Neutrophil (primary cell): ENCODE results near the gene FRMD5.

Experiments
- H3K27ac ChIP-seq: fragments of 200-600 bp; sonication (generic); 2 replicates; pipeline ENCODE4 v1.5.1; 2016; ENCODE audit warnings: mild to moderate bottlenecking, moderate library complexity
- H3K27me3 ChIP-seq: fragments of 200-600 bp; sonication (generic); 2 replicates; pipeline ENCODE4 v1.6.0; 2016; ENCODE audit warnings: mild to moderate bottlenecking
- H3K36me3 ChIP-seq: fragments of 200-600 bp; sonication (generic); 2 replicates; pipeline ENCODE4 v1.5.1; 2017
- H3K4me1 ChIP-seq, 2 experiments: fragments of 200-600 bp in 1 of 2; sonication (generic) in 1 of 2; 1 replicate in 1 of 2; 2 replicates in 1 of 2; pipeline versions ENCODE4 v1.5.1 to v1.6.1; 2013 to 2016; ENCODE audit warnings: low read depth in 1 of 2, low read length in 1 of 2, mild to moderate bottlenecking in 1 of 2, moderate library complexity in 1 of 2; ENCODE audit not compliant: control insufficient read depth in 1 of 2, insufficient read depth in 1 of 2
- H3K4me3 ChIP-seq, 2 experiments: fragments of 200-600 bp in 1 of 2; sonication (generic) in 1 of 2; 1 replicate in 1 of 2; 2 replicates in 1 of 2; pipeline ENCODE4 v1.5.1; 2013 to 2016; ENCODE audit warnings: low read depth in 1 of 2, low read length in 1 of 2, mild to moderate bottlenecking in 1 of 2, moderate library complexity in 1 of 2
- H3K9me3 ChIP-seq: fragments of 200-600 bp; sonication (generic); 2 replicates; pipeline ENCODE4 v1.5.1; 2016
- TF ChIP-seq, protein P1 (sequence below): fragments of 200-600 bp; sonication (generic); IDR thresholded peaks from 2 replicates; pipeline ENCODE4 v1.5.1; 2016; ENCODE audit warnings: antibody characterized with exemption

FRMD5 gene

DNA sequence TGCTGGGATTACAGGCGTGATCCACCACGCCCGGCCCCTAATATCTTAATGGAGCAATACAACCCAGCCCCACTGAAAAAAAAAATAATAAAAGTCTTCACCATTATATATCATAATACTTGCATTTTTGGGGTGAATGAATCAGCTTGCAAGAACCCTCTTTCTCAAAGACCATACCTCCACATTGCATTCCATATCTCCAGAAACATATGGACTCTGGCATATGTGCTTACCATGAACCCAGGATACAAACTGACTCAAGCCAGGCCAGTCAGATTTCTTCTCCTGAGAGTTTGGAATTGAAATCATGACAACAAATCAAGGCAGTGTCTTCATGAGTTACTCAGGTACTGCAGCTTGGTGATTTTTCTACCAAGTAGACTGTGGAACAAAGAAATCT lies 101.2 kb downstream of the FRMD5 start:
- H3K36me3 ChIP-seq: no peaks in the 10 kb centered on the region
- no peaks in the 10 kb centered on the region for H3K9me3 ChIP-seq
- no peaks in the 10 kb centered on the region for H3K4me1 ChIP-seq
- no peak overlapping the region for H3K27ac ChIP-seq
- H3K27me3 ChIP-seq: peaks cover 4% of the 10 kb centered on the region
- TF ChIP-seq, protein P1, sequence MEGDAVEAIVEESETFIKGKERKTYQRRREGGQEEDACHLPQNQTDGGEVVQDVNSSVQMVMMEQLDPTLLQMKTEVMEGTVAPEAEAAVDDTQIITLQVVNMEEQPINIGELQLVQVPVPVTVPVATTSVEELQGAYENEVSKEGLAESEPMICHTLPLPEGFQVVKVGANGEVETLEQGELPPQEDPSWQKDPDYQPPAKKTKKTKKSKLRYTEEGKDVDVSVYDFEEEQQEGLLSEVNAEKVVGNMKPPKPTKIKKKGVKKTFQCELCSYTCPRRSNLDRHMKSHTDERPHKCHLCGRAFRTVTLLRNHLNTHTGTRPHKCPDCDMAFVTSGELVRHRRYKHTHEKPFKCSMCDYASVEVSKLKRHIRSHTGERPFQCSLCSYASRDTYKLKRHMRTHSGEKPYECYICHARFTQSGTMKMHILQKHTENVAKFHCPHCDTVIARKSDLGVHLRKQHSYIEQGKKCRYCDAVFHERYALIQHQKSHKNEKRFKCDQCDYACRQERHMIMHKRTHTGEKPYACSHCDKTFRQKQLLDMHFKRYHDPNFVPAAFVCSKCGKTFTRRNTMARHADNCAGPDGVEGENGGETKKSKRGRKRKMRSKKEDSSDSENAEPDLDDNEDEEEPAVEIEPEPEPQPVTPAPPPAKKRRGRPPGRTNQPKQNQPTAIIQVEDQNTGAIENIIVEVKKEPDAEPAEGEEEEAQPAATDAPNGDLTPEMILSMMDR: no peak
- H3K4me3 ChIP-seq: no peak overlapping the region

DNA sequence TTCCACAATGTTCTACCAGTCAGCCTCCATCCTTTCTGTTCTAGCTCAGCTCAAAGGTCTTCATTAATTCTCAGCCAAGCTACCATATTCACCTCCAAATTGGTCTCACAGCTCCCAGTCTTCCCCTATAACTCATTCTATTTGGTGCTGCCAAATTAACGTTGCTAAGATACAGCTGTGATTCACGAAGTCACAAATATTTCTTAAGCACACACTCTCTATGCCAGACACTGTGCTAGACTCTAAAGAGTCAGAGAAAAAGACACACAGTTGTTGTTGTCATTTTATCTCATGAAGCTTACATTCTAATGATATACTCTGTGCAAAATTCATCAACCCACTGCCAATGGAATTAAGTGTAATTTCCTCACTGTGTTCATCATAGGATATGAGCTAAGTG lies 102.8 kb downstream of the FRMD5 start:
- no peaks in the 10 kb centered on the region for H3K27me3 ChIP-seq
- no peaks in the 10 kb centered on the region for H3K9me3 ChIP-seq
- TF ChIP-seq, protein P1: no peak
- H3K27ac ChIP-seq: no peak overlapping the region
- no peaks in the 10 kb centered on the region for H3K36me3 ChIP-seq
- no peak overlapping the region for H3K4me3 ChIP-seq
- H3K4me1 ChIP-seq: no peaks in the 10 kb centered on the region

DNA sequence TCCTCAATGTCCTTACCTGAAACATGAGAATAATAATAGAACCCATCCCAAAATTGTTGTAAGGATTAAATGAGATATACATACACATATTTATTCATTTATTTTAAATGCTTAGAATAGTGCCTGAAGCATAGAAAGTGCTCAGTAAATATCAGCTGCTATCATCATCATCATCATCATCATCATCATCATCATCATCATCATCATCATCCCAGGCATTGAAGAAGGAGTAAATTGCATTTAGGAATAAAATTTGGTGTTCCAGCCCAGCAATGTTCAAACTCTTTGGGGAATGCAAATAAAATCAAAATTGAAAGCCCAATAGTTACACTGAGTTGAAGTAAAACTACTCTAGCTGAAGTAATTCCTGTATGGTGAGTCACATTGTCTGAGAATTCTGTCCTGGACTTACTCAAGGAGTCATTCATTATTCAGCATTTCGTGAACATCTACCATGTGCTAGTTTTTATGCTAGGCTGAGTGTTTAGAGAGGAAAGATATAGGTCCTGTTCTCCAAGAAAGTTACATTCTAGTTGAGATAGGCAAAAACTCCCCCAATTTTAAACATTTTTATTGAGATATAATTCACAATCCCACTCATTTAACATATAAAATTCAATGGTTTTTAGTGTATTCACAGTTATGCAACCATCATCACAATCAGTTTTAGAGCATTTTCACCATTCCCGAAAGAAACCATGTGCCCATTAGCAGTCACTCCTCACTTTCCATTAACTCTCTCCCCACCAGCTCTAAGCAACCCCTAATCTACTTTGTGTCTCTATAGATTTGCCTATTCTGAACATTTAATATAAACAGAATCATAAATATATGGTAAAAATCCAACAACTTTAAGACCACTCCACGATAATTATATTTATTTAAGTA lies 107.2 kb downstream of the FRMD5 start:
- no peak overlapping the region for H3K4me3 ChIP-seq
- H3K4me1 ChIP-seq: no peaks in the 10 kb centered on the region
- H3K27ac ChIP-seq: no peak overlapping the region
- TF ChIP-seq, protein P1: no peak
- H3K9me3 ChIP-seq: no peaks in the 10 kb centered on the region
- peaks cover 16% of the 10 kb centered on the region for H3K27me3 ChIP-seq
- H3K36me3 ChIP-seq: no peaks in the 10 kb centered on the region

DNA sequence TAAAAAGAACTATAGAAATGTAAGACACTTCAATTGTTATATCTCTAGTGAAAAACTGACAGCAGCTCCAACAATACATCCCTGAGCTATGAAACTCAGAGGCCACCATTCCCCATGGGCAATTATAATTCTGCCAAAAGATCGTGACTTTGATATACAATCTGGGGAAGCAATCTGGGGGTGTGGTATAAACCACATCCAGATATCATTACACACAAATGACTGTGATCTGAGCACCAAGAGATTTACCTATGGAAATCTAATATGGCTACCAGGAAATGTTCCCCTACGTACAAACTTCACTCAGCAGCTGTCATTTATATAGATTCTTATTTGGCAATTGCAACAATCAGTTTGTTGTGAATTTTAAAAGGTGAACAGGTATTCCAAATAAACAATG lies 110.3 kb downstream of the FRMD5 start:
- no peaks in the 10 kb centered on the region for H3K9me3 ChIP-seq
- H3K27ac ChIP-seq: no peak overlapping the region
- no peaks in the 10 kb centered on the region for H3K4me1 ChIP-seq
- no peak overlapping the region for H3K4me3 ChIP-seq
- peaks cover 28% of the 10 kb centered on the region for H3K27me3 ChIP-seq
- TF ChIP-seq, protein P1: no peak
- no peaks in the 10 kb centered on the region for H3K36me3 ChIP-seq

DNA sequence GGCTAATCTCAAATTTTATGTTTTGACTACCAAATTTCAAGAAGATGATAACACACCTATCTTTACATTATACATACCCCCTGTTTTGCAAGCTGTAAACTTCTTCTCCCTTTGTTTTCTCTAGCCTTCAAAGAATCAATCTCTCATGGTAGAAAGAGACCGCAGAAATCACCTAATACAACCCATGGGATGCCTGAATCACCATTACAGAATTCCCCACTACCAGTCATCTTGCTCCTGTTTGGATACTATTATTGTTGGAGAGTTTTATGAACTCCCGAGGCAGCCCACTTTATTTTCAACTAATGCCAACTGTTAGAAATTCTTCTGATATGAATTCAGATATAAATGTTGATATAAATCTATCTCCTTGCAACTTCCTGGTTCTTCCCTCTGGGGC lies 110.9 kb downstream of the FRMD5 start:
- Histone ChIP-seq H3K9me3 (no peaks in the 10 kb centered on the region), H3K4me1 (no peaks in the 10 kb centered on the region), H3K27ac (no peak overlapping the region), H3K4me3 (no peak overlapping the region), H3K27me3 (peaks cover 34% of the 10 kb centered on the region), H3K36me3 (no peaks in the 10 kb centered on the region)
- TF ChIP-seq, protein P1: no peak
